ENCODE data around the gene A4GALT. TPM values are rescaled to one million over a fixed set of nuclear protein-coding genes. Genes with fewer than 3 reads are reported as not detected.

Gene A4GALT
- total and polyA plus RNA-seq, 2 of the 13 experiments (the other 11 are each of a cell fraction or from before 2014, with no cell fraction given) = 0.09 to 1.1 TPM

DNA sequence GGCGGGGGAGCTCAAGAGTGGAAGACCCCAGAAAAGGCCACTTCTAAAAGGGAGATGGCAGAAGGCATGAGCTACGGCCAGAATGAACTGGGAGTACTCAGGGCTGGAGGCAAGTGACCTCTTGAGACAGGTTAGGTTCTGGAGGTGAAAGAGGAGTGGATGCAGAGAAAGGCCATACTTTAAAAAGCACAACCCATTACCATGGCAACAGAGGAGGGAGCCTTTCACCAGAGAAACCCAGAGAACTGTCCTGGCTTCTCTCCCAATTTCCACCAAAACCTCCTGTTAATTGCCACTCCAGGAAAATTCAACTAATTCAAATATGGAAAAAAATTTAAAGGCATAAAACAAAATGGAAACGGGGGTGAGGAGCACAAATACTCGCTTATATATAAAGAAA lies 15.8 kb downstream of the A4GALT start (continued):
- no peak for TF ChIP-seq SMARCC2 (IDR thresholded peaks at IDR 0.05)
- no peak for TF ChIP-seq ZNF441 (CRISPR knock-in tag; IDR thresholded peaks at IDR 0.05; ENCODE audit: borderline replicate concordance)
- no peak for TF ChIP-seq ZNF644 (CRISPR knock-in tag; IDR thresholded peaks at IDR 0.05; ENCODE audit: low read depth)

DNA sequence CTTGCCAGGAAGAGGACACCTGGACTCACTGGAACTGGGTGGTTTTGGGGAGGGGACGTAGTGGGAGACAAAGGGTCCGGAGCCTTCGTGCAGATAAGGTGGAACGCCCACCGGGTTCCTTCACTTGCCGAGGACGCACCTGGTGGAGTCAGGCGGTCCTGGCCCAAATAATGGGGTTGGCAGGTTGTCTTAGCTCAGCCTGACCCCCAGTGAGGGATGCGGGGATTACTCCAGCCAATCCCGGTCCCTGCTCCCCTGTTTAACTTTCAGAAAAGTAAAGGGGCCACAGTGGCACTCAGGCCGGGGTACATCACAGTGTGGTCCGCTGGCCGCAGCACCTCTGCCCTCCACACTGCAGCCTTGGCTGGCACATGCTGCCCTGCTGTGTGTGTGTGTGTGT lies 18.0 kb downstream of the A4GALT start:
- CTCF ChIA-PET (ENCODE audit: low intra/inter-chr PET ratio, low total read pairs) = no interaction called here
- no peaks in the 10 kb centered on the region for H4K20me1 ChIP-seq (ENCODE audit: insufficient read depth, low read length)
- peaks cover 6 to 15% of the 10 kb centered on the region in 2 experiments; a peak in 3 of 5 replicates for H3K27me3 ChIP-seq (ENCODE audit: control insufficient read depth in 1 of 2, insufficient read depth in 2 of 2, low read length in 2 of 2)
- no peaks in the 10 kb centered on the region for H3K9me3 ChIP-seq (ENCODE audit: low read length)
- TF ChIP-seq, protein P1, sequence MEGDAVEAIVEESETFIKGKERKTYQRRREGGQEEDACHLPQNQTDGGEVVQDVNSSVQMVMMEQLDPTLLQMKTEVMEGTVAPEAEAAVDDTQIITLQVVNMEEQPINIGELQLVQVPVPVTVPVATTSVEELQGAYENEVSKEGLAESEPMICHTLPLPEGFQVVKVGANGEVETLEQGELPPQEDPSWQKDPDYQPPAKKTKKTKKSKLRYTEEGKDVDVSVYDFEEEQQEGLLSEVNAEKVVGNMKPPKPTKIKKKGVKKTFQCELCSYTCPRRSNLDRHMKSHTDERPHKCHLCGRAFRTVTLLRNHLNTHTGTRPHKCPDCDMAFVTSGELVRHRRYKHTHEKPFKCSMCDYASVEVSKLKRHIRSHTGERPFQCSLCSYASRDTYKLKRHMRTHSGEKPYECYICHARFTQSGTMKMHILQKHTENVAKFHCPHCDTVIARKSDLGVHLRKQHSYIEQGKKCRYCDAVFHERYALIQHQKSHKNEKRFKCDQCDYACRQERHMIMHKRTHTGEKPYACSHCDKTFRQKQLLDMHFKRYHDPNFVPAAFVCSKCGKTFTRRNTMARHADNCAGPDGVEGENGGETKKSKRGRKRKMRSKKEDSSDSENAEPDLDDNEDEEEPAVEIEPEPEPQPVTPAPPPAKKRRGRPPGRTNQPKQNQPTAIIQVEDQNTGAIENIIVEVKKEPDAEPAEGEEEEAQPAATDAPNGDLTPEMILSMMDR (CRISPR knock-in tag; IDR thresholded peaks at IDR 0.05) = peak; percentile 30; the same call in 1 of the 2 replicates
- TF ChIP-seq KAT7 (CRISPR knock-in tag; IDR thresholded peaks at IDR 0.05; ENCODE audit: borderline replicate concordance) = no peak
- TF ChIP-seq, protein P2, sequence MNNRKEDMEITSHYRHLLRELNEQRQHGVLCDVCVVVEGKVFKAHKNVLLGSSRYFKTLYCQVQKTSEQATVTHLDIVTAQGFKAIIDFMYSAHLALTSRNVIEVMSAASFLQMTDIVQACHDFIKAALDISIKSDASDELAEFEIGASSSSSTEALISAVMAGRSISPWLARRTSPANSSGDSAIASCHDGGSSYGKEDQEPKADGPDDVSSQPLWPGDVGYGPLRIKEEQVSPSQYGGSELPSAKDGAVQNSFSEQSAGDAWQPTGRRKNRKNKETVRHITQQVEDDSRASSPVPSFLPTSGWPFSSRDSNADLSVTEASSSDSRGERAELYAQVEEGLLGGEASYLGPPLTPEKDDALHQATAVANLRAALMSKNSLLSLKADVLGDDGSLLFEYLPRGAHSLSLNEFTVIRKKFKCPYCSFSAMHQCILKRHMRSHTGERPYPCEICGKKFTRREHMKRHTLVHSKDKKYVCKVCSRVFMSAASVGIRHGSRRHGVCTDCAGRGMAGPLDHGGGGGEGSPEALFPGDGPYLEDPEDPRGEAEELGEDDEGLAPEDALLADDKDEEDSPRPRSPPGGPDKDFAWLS (CRISPR knock-in tag; IDR thresholded peaks at IDR 0.05; ENCODE audit: borderline replicate concordance) = no peak
- TF ChIP-seq STAG1 (CRISPR knock-in tag; IDR thresholded peaks at IDR 0.05) = peak; percentile 12; the same call in 1 of the 2 replicates
- TF ChIP-seq, protein P3, sequence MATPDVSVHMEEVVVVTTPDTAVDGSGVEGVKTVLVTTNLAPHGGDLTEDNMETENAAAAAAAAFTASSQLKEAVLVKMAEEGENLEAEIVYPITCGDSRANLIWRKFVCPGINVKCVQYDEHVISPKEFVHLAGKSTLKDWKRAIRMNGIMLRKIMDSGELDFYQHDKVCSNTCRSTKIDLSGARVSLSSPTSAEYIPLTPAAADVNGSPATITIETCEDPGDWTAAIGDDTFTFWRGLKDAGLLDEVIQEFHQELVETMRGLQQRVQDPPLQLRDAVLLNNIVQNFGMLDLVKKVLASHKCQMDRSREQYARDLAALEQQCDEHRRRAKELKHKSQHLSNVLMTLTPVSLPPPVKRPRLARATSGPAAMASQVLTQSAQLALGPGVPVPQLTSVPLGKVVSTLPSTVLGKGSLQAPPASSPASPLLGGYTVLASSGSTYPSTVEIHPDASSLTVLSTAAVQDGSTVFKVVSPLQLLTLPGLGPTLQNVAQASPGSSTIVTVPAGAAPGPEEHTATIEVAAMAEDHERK (CRISPR knock-in tag; IDR thresholded peaks at IDR 0.05; ENCODE audit: low read depth) = no peak
- TF ChIP-seq ATM (IDR thresholded peaks at IDR 0.05; ENCODE audit: borderline replicate concordance) = no peak
- H3K27ac ChIP-seq (ENCODE audit: extremely low read length, insufficient read depth, low read length) = no peak overlapping the region
- H3K4me3 ChIP-seq (replicated peaks in 1 of 3; ENCODE audit: insufficient read depth in 1 of 3, low read depth in 2 of 3, low read length in 3 of 3) = no peak overlapping the region
- no peaks in the 10 kb centered on the region for H3K36me3 ChIP-seq (replicated peaks in 1 of 2; ENCODE audit: control insufficient read depth in 1 of 2, insufficient read depth in 2 of 2, low read length in 2 of 2)
- intact Hi-C loops (cut with micrococcal nuclease; ENCODE audit: unreplicated experiment) = no loop called here
- H3K4me1 ChIP-seq (ENCODE audit: insufficient read depth, low read length) = peaks cover 18% of the 10 kb centered on the region
- H3K4me2 ChIP-seq (ENCODE audit: low read depth, low read length) = no peak overlapping the region
- WGBS (ENCODE audit: low lambda C conversion rate) = 88% methylated on average over 4 of the region's 13 CpGs
- ATAC-seq (no peak), FAIRE-seq (no peak), DNase-seq (ENCODE audit: low spot score) (no peak)
- POLR2A ChIA-PET = no interaction called here
- BruUV-seq (replicated peaks) = no TSS peak
- H2AFZ ChIP-seq (ENCODE audit: low read length) = no peak overlapping the region
- no peaks in the 10 kb centered on the region for H3K79me2 ChIP-seq (ENCODE audit: insufficient read depth, low read length)
- in situ Hi-C loops (cut with HindIII; ENCODE audit: extremely low pct_ligation_motif_present, low pct_unique_long_range_greater_than_20kb) = no loop called here
- H3K9ac ChIP-seq (ENCODE audit: insufficient read depth, low read depth, low read length) = no peak overlapping the region

Measured in HepG2 (cell line).